ENCODE data around the gene GNL3L. TPM values are rescaled to one million over a fixed set of nuclear protein-coding genes. Genes with fewer than 3 reads are reported as not detected.
"Not testable (repeated sequence)": the region's sequence is repeated elsewhere in the genome, so short reads cannot be mapped to it uniquely, and the experiment has no call there.

Gene GNL3L
- total RNA-seq, 4 donors from 2014 or later = 21.2 to 41.7 (median 34.9) TPM

DNA sequence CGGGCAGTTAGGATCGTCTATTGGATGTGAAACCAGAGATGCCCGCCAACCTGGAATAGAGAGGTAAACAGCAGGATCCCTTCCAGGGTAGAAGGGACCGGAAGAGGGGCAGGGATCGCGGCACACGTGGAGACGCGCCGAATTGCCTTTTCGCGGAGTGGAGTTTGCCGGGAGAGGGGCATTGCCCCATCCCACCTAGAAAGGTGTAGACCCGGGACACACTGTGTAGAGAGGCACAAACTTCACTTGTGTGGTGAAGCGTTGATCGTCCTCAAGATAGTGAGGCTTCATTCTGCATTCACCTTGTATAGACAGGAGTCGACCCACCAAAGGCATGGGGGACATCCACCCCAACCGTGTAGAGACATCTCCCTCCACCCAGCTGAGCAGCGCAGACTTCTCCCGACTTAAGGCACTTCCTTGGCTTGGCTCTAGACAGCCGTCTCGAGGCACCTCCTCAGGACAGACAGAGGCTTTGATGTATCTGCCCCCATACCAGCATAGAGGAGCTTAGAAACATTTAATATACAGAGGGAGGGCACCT is 410 bp downstream of the GNL3L start:
- Histone ChIP-seq H3K27me3 (no peaks in the 10 kb centered on the region), H3K9me3 (no peaks in the 10 kb centered on the region), H3K27ac (peak overlapping the region; percentile 80 to 87 (median 84)), H3K36me3 (no peaks in the 10 kb centered on the region), H3K4me3 (peak overlapping the region; percentile 64 to 84 (median 76)), H3K4me1 (peaks cover 4 to 12% of the 10 kb centered on the region in 2 donors)
- ATAC-seq (peak; percentile 63), DNase-seq (no peak)
- intact Hi-C loops (cut with DNase I; ENCODE audit: low total_unique reads) = loop anchor here (2.0 to 5.0 kb wide), 3 partner anchors 90 to 472 kb away; partner anchors contain the start of genes APEX2 and TSR2
- TF ChIP-seq, protein P1, sequence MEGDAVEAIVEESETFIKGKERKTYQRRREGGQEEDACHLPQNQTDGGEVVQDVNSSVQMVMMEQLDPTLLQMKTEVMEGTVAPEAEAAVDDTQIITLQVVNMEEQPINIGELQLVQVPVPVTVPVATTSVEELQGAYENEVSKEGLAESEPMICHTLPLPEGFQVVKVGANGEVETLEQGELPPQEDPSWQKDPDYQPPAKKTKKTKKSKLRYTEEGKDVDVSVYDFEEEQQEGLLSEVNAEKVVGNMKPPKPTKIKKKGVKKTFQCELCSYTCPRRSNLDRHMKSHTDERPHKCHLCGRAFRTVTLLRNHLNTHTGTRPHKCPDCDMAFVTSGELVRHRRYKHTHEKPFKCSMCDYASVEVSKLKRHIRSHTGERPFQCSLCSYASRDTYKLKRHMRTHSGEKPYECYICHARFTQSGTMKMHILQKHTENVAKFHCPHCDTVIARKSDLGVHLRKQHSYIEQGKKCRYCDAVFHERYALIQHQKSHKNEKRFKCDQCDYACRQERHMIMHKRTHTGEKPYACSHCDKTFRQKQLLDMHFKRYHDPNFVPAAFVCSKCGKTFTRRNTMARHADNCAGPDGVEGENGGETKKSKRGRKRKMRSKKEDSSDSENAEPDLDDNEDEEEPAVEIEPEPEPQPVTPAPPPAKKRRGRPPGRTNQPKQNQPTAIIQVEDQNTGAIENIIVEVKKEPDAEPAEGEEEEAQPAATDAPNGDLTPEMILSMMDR (IDR thresholded peaks at IDR 0.05 in 4 of 5, conservative IDR thresholded peaks at IDR 0.05 in 1 of 5) = no peak
- TF ChIP-seq POLR2A (IDR thresholded peaks at IDR 0.05) = no peak
- in situ Hi-C loops (cut with MboI; ENCODE audit: low sequenced_read_pairs in 4 of 4) = loop anchor here (10.0 to 25.0 kb wide), 3 partner anchors 86 to 493 kb away; partner anchors contain the start of genes FAM120C (in 2 of the 4), PHF8 (in 2 of the 4) and TSR2 (in 1 of the 4)

DNA sequence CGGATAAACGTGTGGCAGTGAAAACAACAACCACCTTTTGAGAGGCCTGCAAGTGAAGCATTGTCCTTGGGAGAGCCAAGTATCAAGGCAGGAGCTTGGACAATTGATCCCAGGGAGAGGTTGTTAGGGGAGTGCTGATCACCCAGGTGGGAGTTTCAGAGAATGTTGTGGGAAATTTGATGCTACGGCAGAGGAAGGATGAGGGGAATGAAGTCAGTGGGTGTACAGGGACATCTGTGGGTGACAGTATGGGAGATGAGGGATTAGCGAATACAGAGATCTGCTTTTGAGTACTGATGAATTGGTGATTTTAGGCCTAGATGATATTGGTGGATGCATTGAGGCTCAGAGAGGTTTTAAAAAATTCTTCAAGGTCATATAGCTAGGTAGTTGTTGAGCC is 4.3 kb downstream of the GNL3L start:
- in situ Hi-C loops (cut with MboI; ENCODE audit: low sequenced_read_pairs in 4 of 4) = loop anchor here (10.0 to 25.0 kb wide), 3 partner anchors 89 to 497 kb away; partner anchors contain the start of genes FAM120C (in 2 of the 4), PHF8 (in 2 of the 4) and TSR2 (in 1 of the 4)
- intact Hi-C loops (cut with DNase I; ENCODE audit: low total_unique reads) = loop anchor here (5.0 kb wide), 1 partner anchor 468 kb away; the partner anchor contains the start of gene APEX2
- no peaks in the 10 kb centered on the region for H3K27me3 ChIP-seq
- TF ChIP-seq, protein P1 (IDR thresholded peaks at IDR 0.05 in 4 of 5, conservative IDR thresholded peaks at IDR 0.05 in 1 of 5) = no peak
- TF ChIP-seq POLR2A (IDR thresholded peaks at IDR 0.05) = no peak
- DNase-seq (no peak), ATAC-seq (no peak)
- H3K27ac ChIP-seq = no peak overlapping the region
- H3K9me3 ChIP-seq = no peaks in the 10 kb centered on the region
- no peaks in the 10 kb centered on the region for H3K36me3 ChIP-seq
- no peak overlapping the region for H3K4me3 ChIP-seq
- peaks cover 3 to 12% of the 10 kb centered on the region in 2 donors for H3K4me1 ChIP-seq

DNA sequence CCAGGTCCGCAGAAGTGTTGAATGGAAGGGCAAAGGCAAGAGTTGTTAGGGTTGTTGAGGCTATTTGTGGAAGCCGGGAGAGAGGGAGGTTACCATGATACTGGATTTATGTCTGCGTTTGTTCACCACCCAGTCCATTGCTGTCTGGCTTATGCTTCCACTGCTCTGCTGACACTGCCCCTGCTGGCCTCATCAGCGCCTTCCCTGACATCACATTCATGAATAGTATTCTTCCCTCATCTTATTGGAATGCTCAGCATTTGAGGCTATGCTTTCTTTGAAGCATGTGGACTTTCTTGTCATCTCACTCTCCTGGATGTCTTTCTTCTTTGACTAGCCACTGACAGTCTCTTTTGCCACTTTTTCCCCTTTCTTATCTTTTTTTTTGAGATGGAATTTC is 10.3 kb downstream of the GNL3L start:
- DNase-seq = no peak
- in situ Hi-C loops (cut with MboI; ENCODE audit: low sequenced_read_pairs in 4 of 4) = loop anchor here in 3 of 4 donors (25.0 kb wide), 2 partner anchors 353 to 503 kb away; partner anchors contain the start of genes FAM120C (in 2 of the 3) and PHF8 (in 2 of the 3)
- TF ChIP-seq POLR2A (IDR thresholded peaks at IDR 0.05) = no peak
- TF ChIP-seq, protein P1 (IDR thresholded peaks at IDR 0.05 in 4 of 5, conservative IDR thresholded peaks at IDR 0.05 in 1 of 5) = no peak

DNA sequence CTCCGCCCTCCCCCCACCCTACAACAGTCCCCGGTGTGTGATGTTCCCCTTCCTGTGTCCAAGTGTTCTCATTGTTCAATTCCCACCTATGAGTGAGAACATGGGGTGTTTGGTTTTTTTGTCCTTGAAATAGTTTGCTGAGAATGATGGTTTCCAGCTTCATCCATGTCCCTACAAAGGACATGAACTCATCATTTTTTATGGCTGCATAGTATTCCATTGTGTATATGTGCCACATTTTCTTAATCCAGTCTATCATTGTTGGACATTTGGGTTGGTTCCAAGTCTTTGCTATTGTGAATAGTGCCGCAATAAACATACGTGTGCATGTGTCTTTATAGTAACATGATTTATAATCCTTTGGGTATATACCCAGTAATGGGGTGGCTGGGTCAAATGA is 12.2 kb downstream of the GNL3L start:
- ATAC-seq; H3K27me3 ChIP-seq; H3K4me1 ChIP-seq; intact Hi-C loops (cut with DNase I; ENCODE audit: low total_unique reads); H3K4me3 ChIP-seq; DNase-seq; H3K27ac ChIP-seq; H3K9me3 ChIP-seq: not testable (repeated sequence)
- in situ Hi-C loops (cut with MboI; ENCODE audit: low sequenced_read_pairs in 4 of 4) = loop anchor here in 3 of 4 donors (25.0 kb wide), 2 partner anchors 355 to 505 kb away; partner anchors contain the start of genes FAM120C (in 2 of the 3) and PHF8 (in 2 of the 3)
- peaks cover 0 to 51% of the 10 kb centered on the region in 2 donors for H3K36me3 ChIP-seq

More for the DNA sequence above, 10.3 kb downstream of the GNL3L start:
- Histone ChIP-seq H3K4me3 (no peak overlapping the region), H3K27ac (no peak overlapping the region), H3K4me1 (no peaks in the 10 kb centered on the region), H3K36me3 (peaks cover 0 to 35% of the 10 kb centered on the region in 2 donors), H3K27me3 (no peaks in the 10 kb centered on the region), H3K9me3 (no peaks in the 10 kb centered on the region)
- no peak for ATAC-seq
- intact Hi-C loops (cut with DNase I; ENCODE audit: low total_unique reads) = no loop called here

DNA sequence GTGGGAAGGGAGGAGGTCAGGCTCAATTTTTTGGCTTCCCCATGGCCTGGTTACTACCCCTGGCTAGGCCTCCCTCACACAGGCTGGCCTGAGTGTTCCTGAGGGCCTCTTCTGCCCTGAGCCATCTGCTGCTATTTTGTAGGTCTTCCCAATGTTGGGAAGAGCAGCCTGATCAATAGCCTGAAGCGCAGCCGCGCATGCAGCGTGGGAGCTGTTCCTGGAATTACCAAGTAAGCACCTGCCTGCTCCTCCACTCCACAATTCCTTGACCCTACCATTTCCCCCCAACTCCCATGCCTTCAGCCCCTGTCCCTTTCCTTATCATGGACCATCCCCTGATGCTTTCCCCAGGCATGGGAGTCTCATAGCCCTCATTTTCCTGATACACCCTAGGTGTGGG is 20.8 kb downstream of the GNL3L start:
- Histone ChIP-seq H3K36me3 (peaks cover 0 to 61% of the 10 kb centered on the region in 2 donors), H3K4me3 (no peak overlapping the region), H3K4me1 (no peaks in the 10 kb centered on the region), H3K27ac (no peak overlapping the region), H3K9me3 (no peaks in the 10 kb centered on the region), H3K27me3 (no peaks in the 10 kb centered on the region)
- no peak for DNase-seq
- no peak for ATAC-seq
- in situ Hi-C loops (cut with MboI; ENCODE audit: low sequenced_read_pairs in 4 of 4) (no loop called here), intact Hi-C loops (cut with DNase I; ENCODE audit: low total_unique reads) (no loop called here)
- TF ChIP-seq, protein P1 (IDR thresholded peaks at IDR 0.05 in 4 of 5, conservative IDR thresholded peaks at IDR 0.05 in 1 of 5) = no peak
- no peak for TF ChIP-seq POLR2A (IDR thresholded peaks at IDR 0.05)

Measured in gastrocnemius medialis (tissue), 4 donors.